ENCODE measurements around the gene UGT1A10.

The UGT1A10 gene

DNA sequence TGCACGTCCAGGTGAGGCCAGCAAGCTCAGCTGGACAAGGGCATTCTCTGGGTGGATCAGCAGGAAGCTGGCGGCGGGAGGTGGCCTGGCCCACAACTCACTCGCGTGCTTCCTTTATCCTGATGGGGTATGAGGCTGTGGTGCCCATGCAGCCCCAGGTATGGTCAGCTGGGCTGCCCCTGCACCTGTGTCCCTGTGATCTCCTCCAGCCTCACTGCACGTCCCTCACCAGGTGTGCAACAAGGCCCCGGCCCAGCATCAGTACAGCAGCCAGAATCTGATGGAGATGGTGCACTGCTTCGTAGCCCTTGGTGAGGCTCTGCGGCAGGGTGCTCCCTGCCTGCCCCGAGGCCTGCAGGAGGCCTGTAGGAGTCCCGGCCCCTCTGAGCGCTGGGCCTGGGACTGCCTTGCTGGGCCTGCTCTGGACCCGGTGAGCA is 159.5 kb downstream of the UGT1A10 start:
- Histone ChIP-seq H3K27me3 (ENCODE audit: control insufficient read depth, insufficient read depth, low read length) (no peaks in the 10 kb centered on the region), H3K9ac (ENCODE audit: low read length) (no peak overlapping the region), H3K36me3 (ENCODE audit: control insufficient read depth, insufficient read depth, low read length) (no peaks in the 10 kb centered on the region), H3K9me3 (ENCODE audit: control insufficient read depth, low read length) (no peaks in the 10 kb centered on the region), H3K4me1 (ENCODE audit: control insufficient read depth, insufficient read depth, low read length) (no peaks in the 10 kb centered on the region), H3K4me3 (ENCODE audit: low read length) (no peak overlapping the region)

DNA sequence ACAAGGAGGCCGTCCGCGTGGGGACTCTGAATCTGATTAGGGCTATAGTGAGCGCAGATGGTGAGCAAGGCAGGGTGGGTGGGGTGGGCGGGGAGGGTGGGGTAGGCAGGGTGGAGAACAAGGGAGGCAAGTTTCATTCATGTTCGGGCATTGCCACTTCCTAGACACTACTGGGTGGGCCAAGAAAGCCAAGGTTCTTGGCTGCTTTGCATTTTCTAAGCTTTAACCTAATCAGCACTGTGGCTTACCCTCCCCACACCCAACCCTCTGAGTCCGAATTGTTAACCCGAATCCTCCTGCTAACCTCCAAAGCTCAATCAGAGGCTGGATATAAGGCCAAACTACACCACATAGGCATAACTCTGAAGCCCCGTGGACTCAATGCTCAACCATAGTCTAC is 160.0 kb downstream of the UGT1A10 start:
- Histone ChIP-seq H3K4me3 (ENCODE audit: low read length) (no peak overlapping the region), H3K9me3 (ENCODE audit: control insufficient read depth, low read length) (no peaks in the 10 kb centered on the region), H3K36me3 (ENCODE audit: control insufficient read depth, insufficient read depth, low read length) (no peaks in the 10 kb centered on the region), H3K9ac (ENCODE audit: low read length) (no peak overlapping the region), H3K27me3 (ENCODE audit: control insufficient read depth, insufficient read depth, low read length) (no peaks in the 10 kb centered on the region), H3K4me1 (ENCODE audit: control insufficient read depth, insufficient read depth, low read length) (no peaks in the 10 kb centered on the region)

DNA sequence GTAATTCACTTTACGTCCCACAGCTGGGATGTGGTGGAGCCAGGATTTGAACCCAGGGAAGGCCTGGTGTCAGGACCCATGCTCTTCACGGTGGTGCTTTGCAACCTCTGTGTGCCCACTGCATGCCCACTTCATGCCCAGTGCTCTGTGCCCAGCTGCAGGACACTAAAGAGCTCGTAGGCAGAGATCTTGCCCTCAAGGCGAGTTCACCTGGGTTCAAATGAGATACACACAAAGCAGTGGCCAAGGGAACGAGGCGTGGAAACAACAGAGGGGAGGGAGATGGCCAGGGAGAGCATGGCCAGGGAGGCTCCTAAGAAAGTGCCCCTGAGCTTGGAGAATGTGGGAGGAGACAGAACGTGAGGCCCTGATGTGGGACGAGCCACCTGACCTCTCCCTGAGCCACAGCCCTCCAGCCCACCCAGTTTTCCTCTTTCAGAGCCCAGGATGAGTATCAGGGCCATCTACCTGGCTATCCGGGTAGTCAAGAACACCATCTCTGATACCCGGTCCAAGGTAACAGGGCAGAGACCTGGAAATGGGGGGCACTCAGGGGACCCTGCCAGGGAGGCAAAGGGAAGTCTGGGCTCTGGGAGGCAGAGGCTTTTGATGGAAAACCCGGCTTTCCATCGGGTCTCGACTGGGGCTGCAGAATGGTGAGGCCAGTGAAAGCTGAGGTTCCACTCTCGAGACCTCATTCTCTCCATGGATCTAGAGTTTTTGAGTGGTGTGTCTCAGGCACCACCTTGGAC is 162.3 kb downstream of the UGT1A10 start:
- Histone ChIP-seq H3K27me3 (ENCODE audit: control insufficient read depth, insufficient read depth, low read length) (no peaks in the 10 kb centered on the region), H3K4me1 (ENCODE audit: control insufficient read depth, insufficient read depth, low read length) (no peaks in the 10 kb centered on the region)

GRCh38 chr2:233799087-233799665 is 162.9 kb downstream of the UGT1A10 start:
- H3K4me3 ChIP-seq (ENCODE audit: low read length): no peak overlapping the region
- no peak overlapping the region for H3K9ac ChIP-seq (ENCODE audit: low read length)
- H3K9me3 ChIP-seq (ENCODE audit: control insufficient read depth, low read length): no peaks in the 10 kb centered on the region
- no peaks in the 10 kb centered on the region for H3K4me1 ChIP-seq (ENCODE audit: control insufficient read depth, insufficient read depth, low read length)
- H3K27me3 ChIP-seq (ENCODE audit: control insufficient read depth, insufficient read depth, low read length): no peaks in the 10 kb centered on the region
- H3K36me3 ChIP-seq (ENCODE audit: control insufficient read depth, insufficient read depth, low read length): no peaks in the 10 kb centered on the region

More for the DNA sequence above, 162.3 kb downstream of the UGT1A10 start:
- Histone ChIP-seq H3K9ac (ENCODE audit: low read length) (no peak overlapping the region), H3K9me3 (ENCODE audit: control insufficient read depth, low read length) (no peaks in the 10 kb centered on the region), H3K4me3 (ENCODE audit: low read length) (no peak overlapping the region), H3K36me3 (ENCODE audit: control insufficient read depth, insufficient read depth, low read length) (no peaks in the 10 kb centered on the region)

- Histone ChIP-seq H3K4me1 (ENCODE audit: control insufficient read depth, insufficient read depth, low read length) (no peaks in the 10 kb centered on the region), H3K4me3 (ENCODE audit: low read length) (no peak overlapping the region), H3K27me3 (ENCODE audit: control insufficient read depth, insufficient read depth, low read length) (no peaks in the 10 kb centered on the region), H3K36me3 (ENCODE audit: control insufficient read depth, insufficient read depth, low read length) (no peaks in the 10 kb centered on the region), H3K9ac (ENCODE audit: low read length) (no peak overlapping the region), H3K9me3 (ENCODE audit: control insufficient read depth, low read length) (no peaks in the 10 kb centered on the region)
Measured at GRCh38 chr2:233799716-233800115, 163.5 kb downstream of the UGT1A10 start.

GRCh38 chr2:233800208-233800607 is 164.0 kb downstream of the UGT1A10 start:
- Histone ChIP-seq H3K9ac (ENCODE audit: low read length) (no peak overlapping the region), H3K27me3 (ENCODE audit: control insufficient read depth, insufficient read depth, low read length) (no peaks in the 10 kb centered on the region), H3K4me1 (ENCODE audit: control insufficient read depth, insufficient read depth, low read length) (no peaks in the 10 kb centered on the region), H3K4me3 (ENCODE audit: low read length) (no peak overlapping the region), H3K9me3 (ENCODE audit: control insufficient read depth, low read length) (no peaks in the 10 kb centered on the region), H3K36me3 (ENCODE audit: control insufficient read depth, insufficient read depth, low read length) (no peaks in the 10 kb centered on the region)

GRCh38 chr2:233801357-233802131 is 165.3 kb downstream of the UGT1A10 start:
- no peak overlapping the region for H3K4me3 ChIP-seq (ENCODE audit: low read length)
- H3K9ac ChIP-seq (ENCODE audit: low read length): no peak overlapping the region
- no peaks in the 10 kb centered on the region for H3K36me3 ChIP-seq (ENCODE audit: control insufficient read depth, insufficient read depth, low read length)
- no peaks in the 10 kb centered on the region for H3K27me3 ChIP-seq (ENCODE audit: control insufficient read depth, insufficient read depth, low read length)
- H3K9me3 ChIP-seq (ENCODE audit: control insufficient read depth, low read length): no peaks in the 10 kb centered on the region
- no peaks in the 10 kb centered on the region for H3K4me1 ChIP-seq (ENCODE audit: control insufficient read depth, insufficient read depth, low read length)

DNA sequence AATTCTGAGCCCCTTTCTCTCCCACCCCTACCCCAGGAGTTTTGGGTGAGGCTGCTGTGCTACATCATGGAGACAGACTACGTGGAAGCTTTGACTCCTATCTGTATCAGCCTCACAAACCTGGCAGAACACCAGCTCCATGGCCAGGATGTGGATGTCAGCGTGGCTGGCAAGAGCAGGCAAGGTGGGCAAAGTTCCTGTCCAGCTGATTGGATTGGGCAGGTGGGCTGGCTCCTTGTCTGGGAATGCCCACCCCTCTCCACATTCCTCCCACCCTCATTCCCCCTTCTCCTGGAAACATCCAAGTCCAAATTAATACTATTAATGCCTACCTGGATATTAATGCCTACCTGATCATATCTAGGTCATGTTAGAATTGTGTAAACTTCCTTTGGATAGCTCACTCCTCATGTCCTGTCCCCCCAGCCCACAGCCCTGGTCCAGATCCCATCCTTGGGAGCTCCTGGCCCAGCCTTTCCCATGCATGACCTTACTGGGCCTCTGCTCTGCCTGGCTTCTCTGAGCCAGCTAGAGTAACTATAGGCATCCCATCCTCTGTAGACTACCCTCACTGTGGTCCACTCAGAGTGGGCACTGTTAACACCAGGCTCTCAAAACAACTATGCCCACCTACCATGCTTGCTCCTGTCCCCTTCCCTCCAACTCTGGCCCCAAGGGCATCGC is 166.0 kb downstream of the UGT1A10 start:
- Histone ChIP-seq H3K9me3 (ENCODE audit: control insufficient read depth, low read length) (no peaks in the 10 kb centered on the region), H3K4me3 (ENCODE audit: low read length) (no peak overlapping the region), H3K36me3 (ENCODE audit: control insufficient read depth, insufficient read depth, low read length) (no peaks in the 10 kb centered on the region), H3K27me3 (ENCODE audit: control insufficient read depth, insufficient read depth, low read length) (no peaks in the 10 kb centered on the region), H3K4me1 (ENCODE audit: control insufficient read depth, insufficient read depth, low read length) (no peaks in the 10 kb centered on the region), H3K9ac (ENCODE audit: low read length) (no peak overlapping the region)

DNA sequence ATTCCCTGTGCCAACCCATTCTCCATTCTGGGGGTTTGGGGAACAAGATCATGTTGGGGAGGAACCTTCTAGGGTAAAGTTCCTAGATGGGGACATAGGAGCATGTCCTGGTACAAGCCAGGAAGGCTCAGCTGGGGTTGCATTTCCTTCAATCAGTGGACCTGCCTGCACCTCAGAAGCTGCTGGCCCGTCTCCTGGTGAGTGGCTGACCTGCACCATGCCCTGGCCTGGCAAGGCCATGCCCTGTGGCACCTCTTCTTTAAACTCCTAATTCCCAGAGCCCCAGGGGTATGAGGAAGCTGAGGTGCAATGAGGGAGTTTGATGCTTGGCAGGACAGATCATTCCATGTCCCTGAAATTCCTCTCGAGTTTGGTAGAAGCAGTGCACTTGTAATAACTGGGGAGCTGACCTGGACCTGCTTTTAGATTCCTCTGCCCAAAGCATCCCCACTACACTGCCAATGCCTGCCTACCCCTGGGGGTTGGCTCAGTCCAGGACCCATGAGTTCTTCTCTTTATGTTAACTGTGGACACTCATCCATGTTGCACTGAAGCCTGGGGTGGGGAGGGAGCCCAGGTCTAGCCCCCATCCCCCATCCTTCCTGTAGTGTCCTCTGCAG is 167.2 kb downstream of the UGT1A10 start:
- no peaks in the 10 kb centered on the region for H3K36me3 ChIP-seq (ENCODE audit: control insufficient read depth, insufficient read depth, low read length)
- no peaks in the 10 kb centered on the region for H3K9me3 ChIP-seq (ENCODE audit: control insufficient read depth, low read length)
- H3K27me3 ChIP-seq (ENCODE audit: control insufficient read depth, insufficient read depth, low read length): no peaks in the 10 kb centered on the region
- no peak overlapping the region for H3K9ac ChIP-seq (ENCODE audit: low read length)
- H3K4me1 ChIP-seq (ENCODE audit: control insufficient read depth, insufficient read depth, low read length): no peaks in the 10 kb centered on the region
- no peak overlapping the region for H3K4me3 ChIP-seq (ENCODE audit: low read length)

GRCh38 chr2:233803994-233804393 is 167.7 kb downstream of the UGT1A10 start:
- no peaks in the 10 kb centered on the region for H3K9me3 ChIP-seq (ENCODE audit: control insufficient read depth, low read length)
- H3K36me3 ChIP-seq (ENCODE audit: control insufficient read depth, insufficient read depth, low read length): no peaks in the 10 kb centered on the region
- no peak overlapping the region for H3K4me3 ChIP-seq (ENCODE audit: low read length)
- no peaks in the 10 kb centered on the region for H3K27me3 ChIP-seq (ENCODE audit: control insufficient read depth, insufficient read depth, low read length)
- no peaks in the 10 kb centered on the region for H3K4me1 ChIP-seq (ENCODE audit: control insufficient read depth, insufficient read depth, low read length)
- no peak overlapping the region for H3K9ac ChIP-seq (ENCODE audit: low read length)

- no peaks in the 10 kb centered on the region for H3K4me1 ChIP-seq (ENCODE audit: control insufficient read depth, insufficient read depth, low read length)
Measured at GRCh38 chr2:233807215-233807865, 171.1 kb downstream of the UGT1A10 start.

More at GRCh38 chr2:233807215-233807865, 171.1 kb downstream of the UGT1A10 start:
- Histone ChIP-seq H3K36me3 (ENCODE audit: control insufficient read depth, insufficient read depth, low read length) (no peaks in the 10 kb centered on the region), H3K9ac (ENCODE audit: low read length) (no peak overlapping the region), H3K4me3 (ENCODE audit: low read length) (no peak overlapping the region), H3K9me3 (ENCODE audit: control insufficient read depth, low read length) (no peaks in the 10 kb centered on the region), H3K27me3 (ENCODE audit: control insufficient read depth, insufficient read depth, low read length) (no peaks in the 10 kb centered on the region)
